ENCODE measurements around the gene BBX.

DNA sequence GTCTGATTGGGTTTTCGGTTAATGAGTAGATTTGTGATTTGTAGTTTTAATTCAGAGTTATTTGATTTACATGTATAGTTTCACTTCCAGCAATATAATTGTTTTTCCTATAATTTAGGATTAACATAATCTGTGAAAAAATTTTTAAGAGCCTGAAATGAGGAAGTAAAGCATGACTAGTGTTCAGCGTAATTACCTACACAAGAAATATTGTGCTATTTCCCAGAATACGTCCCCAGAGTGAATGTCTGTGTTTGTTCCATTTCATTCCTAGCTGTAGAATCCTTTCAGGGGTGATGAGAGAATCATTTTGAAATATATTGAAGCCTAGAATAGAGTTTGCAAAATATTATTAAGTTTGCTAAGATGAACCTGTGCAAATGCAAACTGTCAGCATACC is 247.1 kb downstream of the BBX start:
- TF ChIP-seq, protein P1, sequence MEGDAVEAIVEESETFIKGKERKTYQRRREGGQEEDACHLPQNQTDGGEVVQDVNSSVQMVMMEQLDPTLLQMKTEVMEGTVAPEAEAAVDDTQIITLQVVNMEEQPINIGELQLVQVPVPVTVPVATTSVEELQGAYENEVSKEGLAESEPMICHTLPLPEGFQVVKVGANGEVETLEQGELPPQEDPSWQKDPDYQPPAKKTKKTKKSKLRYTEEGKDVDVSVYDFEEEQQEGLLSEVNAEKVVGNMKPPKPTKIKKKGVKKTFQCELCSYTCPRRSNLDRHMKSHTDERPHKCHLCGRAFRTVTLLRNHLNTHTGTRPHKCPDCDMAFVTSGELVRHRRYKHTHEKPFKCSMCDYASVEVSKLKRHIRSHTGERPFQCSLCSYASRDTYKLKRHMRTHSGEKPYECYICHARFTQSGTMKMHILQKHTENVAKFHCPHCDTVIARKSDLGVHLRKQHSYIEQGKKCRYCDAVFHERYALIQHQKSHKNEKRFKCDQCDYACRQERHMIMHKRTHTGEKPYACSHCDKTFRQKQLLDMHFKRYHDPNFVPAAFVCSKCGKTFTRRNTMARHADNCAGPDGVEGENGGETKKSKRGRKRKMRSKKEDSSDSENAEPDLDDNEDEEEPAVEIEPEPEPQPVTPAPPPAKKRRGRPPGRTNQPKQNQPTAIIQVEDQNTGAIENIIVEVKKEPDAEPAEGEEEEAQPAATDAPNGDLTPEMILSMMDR (IDR thresholded peaks at IDR 0.05): no peak
- TF ChIP-seq POLR2AphosphoS5 (IDR thresholded peaks at IDR 0.05): no peak
